ENCODE results near the gene ENTPD8.

- TF ChIP-seq CTCF (IDR thresholded peaks at IDR 0.05; ENCODE audit: low read depth, low read length) (no peak), POLR2A (IDR thresholded peaks at IDR 0.05; ENCODE audit: extremely low read depth, insufficient read length) (no peak), MAX (IDR thresholded peaks at IDR 0.05; ENCODE audit: low read depth, low read length) (no peak)
Observed at GRCh38 chr9:137393176-137394150, 47.7 kb downstream of the ENTPD8 start.
